WTC11 (cell line): ENCODE data around the gene CLTA. TPM values are rescaled to one million over a fixed set of nuclear protein-coding genes. Genes with fewer than 3 reads are reported as not detected.

ENCODE experiments used
- ATAC-seq: fragments of 200-7000 bp; cut with Tn5 transposase; 2 replicates; pipeline ENCODE4 v1.10.0; 2021; ENCODE audit warnings: mild to moderate bottlenecking, moderate library complexity
- CTCF ChIA-PET: fragments of 300-600 bp; sonication (Branson Sonifier 250); formaldehyde crosslinking; loops from one replicate; lab custom pipeline; 2021; ENCODE audit warnings: antibody characterized with exemption; lab: Charles Lee
- POLR2A ChIA-PET: fragments of 350-600 bp; sonication (Branson Sonifier 250); formaldehyde crosslinking; loops from one replicate; lab custom pipeline; 2021; ENCODE audit warnings: antibody characterized with exemption; lab: Charles Lee
- DNase-seq: peaks from one replicate; pipeline ENCODE4 v3.0.0; 2021; ENCODE audit warnings: low spot score
- H3K27ac Mint-ChIP-seq: 2 replicates; pipeline ENCODE4 v1.8.0; 2021; ENCODE audit warnings: mixed read lengths
- H3K27me3 Mint-ChIP-seq: 2 replicates; pipeline ENCODE4 v1.8.0; 2021; ENCODE audit warnings: low read depth, mild to moderate bottlenecking, moderate library complexity, mixed read lengths
- H3K36me3 Mint-ChIP-seq: 2 replicates; pipeline ENCODE4 v1.8.0; 2021; ENCODE audit warnings: mixed read lengths
- H3K4me1 Mint-ChIP-seq: 2 replicates; pipeline ENCODE4 v1.8.0; 2022; ENCODE audit warnings: mixed read lengths
- H3K4me3 Mint-ChIP-seq: 2 replicates; pipeline ENCODE4 v1.8.0; 2021; ENCODE audit warnings: mild to moderate bottlenecking, moderate library complexity, mixed read lengths
- H3K9me3 Mint-ChIP-seq: 2 replicates; pipeline ENCODE4 v1.8.0; 2021; ENCODE audit warnings: mixed read lengths
- CBFB ChIP-seq: sonication (generic); formaldehyde crosslinking; IDR thresholded peaks from 2 replicates; pipeline ENCODE4 v1.8.1; 2022; ENCODE audit warnings: mild to moderate bottlenecking, low read depth, missing genetic modification reagents
- ESRRA ChIP-seq: sonication (generic); formaldehyde crosslinking; IDR thresholded peaks from 2 replicates; pipeline ENCODE4 v1.8.1; 2022; ENCODE audit warnings: mild to moderate bottlenecking, missing genetic modification reagents, borderline replicate concordance
- FOXK1 ChIP-seq: sonication (generic); formaldehyde crosslinking; IDR thresholded peaks from 2 replicates; pipeline ENCODE4 v1.8.0; 2022; ENCODE audit warnings: mild to moderate bottlenecking, moderate library complexity, missing genetic modification reagents
- GABPB1 ChIP-seq: sonication (generic); formaldehyde crosslinking; IDR thresholded peaks from 2 replicates; pipeline ENCODE4 v1.8.1; 2023; ENCODE audit warnings: mild to moderate bottlenecking, missing genetic modification reagents
- KAT7 ChIP-seq: sonication (generic); formaldehyde crosslinking; IDR thresholded peaks from 2 replicates; pipeline ENCODE4 v1.8.1; 2023; ENCODE audit warnings: missing genetic modification reagents, mild to moderate bottlenecking, borderline replicate concordance
- NR2C2 ChIP-seq: sonication (generic); formaldehyde crosslinking; IDR thresholded peaks from 2 replicates; pipeline ENCODE4 v1.8.0; 2022; ENCODE audit warnings: mild to moderate bottlenecking, missing genetic modification reagents
- SOX15 ChIP-seq: fragments of 250-450 bp; sonication (Bioruptor Pico); IDR thresholded peaks from 2 replicates; pipeline ENCODE4 v1.9.0; 2021; ENCODE audit warnings: mild to moderate bottlenecking
- TCF7 ChIP-seq: sonication (generic); formaldehyde crosslinking; IDR thresholded peaks from 2 replicates; pipeline ENCODE4 v1.8.0; 2022; ENCODE audit warnings: mild to moderate bottlenecking, low read depth, missing genetic modification reagents, moderate library complexity
- TEAD1 ChIP-seq: sonication (generic); formaldehyde crosslinking; IDR thresholded peaks from 2 replicates; pipeline ENCODE4 v1.8.0; 2022; ENCODE audit warnings: mild to moderate bottlenecking, missing genetic modification reagents
- ZBTB21 ChIP-seq: sonication (generic); formaldehyde crosslinking; IDR thresholded peaks from 2 replicates; pipeline ENCODE4 v1.8.1; 2023; ENCODE audit warnings: mild to moderate bottlenecking, missing genetic modification reagents, borderline replicate concordance
- ZNF423 ChIP-seq: fragments of 250-450 bp; sonication (Bioruptor Pico); IDR thresholded peaks from 2 replicates; pipeline ENCODE4 v2.1.2; 2022; ENCODE audit warnings: mild to moderate bottlenecking, moderate library complexity
- ZNF671 ChIP-seq: fragments of 250-450 bp; sonication (Bioruptor Pico); IDR thresholded peaks from 2 replicates; pipeline ENCODE4 v1.8.0; 2021; ENCODE audit warnings: mild to moderate bottlenecking
- total RNA-seq: library from RNA; stranded (reverse); gene quantifications from 3 replicates; pipeline ENCODE4 v1.2.3, GENCODE V29; 2021
- TF ChIP-seq, protein P1 (sequence below): sonication (generic); formaldehyde crosslinking; IDR thresholded peaks from 2 replicates; pipeline ENCODE4 v1.8.0; 2023; ENCODE audit warnings: missing genetic modification reagents, mild to moderate bottlenecking, borderline replicate concordance
- TF ChIP-seq, protein P2 (sequence below): sonication (generic); formaldehyde crosslinking; IDR thresholded peaks from 2 replicates; pipeline ENCODE4 v1.8.1; 2023; ENCODE audit warnings: mild to moderate bottlenecking, moderate library complexity, missing genetic modification reagents
- TF ChIP-seq, protein P3 (sequence below): sonication (generic); formaldehyde crosslinking; conservative IDR thresholded peaks from 2 replicates; pipeline ENCODE4 v1.8.1; 2023; ENCODE audit warnings: mild to moderate bottlenecking, low read depth, missing genetic modification reagents, moderate library complexity
- TF ChIP-seq, protein P4 (sequence below): sonication (generic); formaldehyde crosslinking; IDR thresholded peaks from 2 replicates; pipeline ENCODE4 v1.8.0; 2022; ENCODE audit warnings: mild to moderate bottlenecking, missing genetic modification reagents
- TF ChIP-seq, protein P5 (sequence below): sonication (generic); formaldehyde crosslinking; IDR thresholded peaks from 2 replicates; pipeline ENCODE4 v1.8.1; 2023; ENCODE audit warnings: mild to moderate bottlenecking, missing genetic modification reagents
- TF ChIP-seq, protein P6 (sequence below): sonication (generic); formaldehyde crosslinking; IDR thresholded peaks from 2 replicates; pipeline ENCODE4 v1.8.1; 2023; ENCODE audit warnings: mild to moderate bottlenecking, missing genetic modification reagents, moderate library complexity
- TF ChIP-seq, protein P7 (sequence below): sonication (generic); formaldehyde crosslinking; IDR thresholded peaks from 2 replicates; pipeline ENCODE4 v1.8.1; 2023; ENCODE audit warnings: mild to moderate bottlenecking, missing genetic modification reagents, moderate library complexity
- TF ChIP-seq, protein P8 (sequence below): sonication (generic); formaldehyde crosslinking; IDR thresholded peaks from 2 replicates; pipeline ENCODE4 v1.8.1; 2022; ENCODE audit warnings: low read depth, missing genetic modification reagents, borderline replicate concordance

Gene CLTA
- total RNA-seq, 1 experiment from 2014 or later = 213 TPM

DNA sequence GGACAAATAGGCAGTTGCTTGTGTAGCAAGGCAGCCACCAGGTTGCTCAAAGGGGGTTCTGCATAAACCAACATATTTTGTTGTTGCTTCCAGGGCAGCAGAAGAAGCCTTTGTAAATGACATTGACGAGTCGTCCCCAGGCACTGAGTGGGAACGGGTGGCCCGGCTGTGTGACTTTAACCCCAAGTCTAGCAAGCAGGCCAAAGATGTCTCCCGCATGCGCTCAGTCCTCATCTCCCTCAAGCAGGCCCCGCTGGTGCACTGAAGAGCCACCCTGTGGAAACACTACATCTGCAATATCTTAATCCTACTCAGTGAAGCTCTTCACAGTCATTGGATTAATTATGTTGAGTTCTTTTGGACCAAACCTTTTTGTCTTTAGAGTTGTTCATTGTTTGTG, 20.8 kb downstream of the CLTA start (continued):
- TF ChIP-seq, protein P1, sequence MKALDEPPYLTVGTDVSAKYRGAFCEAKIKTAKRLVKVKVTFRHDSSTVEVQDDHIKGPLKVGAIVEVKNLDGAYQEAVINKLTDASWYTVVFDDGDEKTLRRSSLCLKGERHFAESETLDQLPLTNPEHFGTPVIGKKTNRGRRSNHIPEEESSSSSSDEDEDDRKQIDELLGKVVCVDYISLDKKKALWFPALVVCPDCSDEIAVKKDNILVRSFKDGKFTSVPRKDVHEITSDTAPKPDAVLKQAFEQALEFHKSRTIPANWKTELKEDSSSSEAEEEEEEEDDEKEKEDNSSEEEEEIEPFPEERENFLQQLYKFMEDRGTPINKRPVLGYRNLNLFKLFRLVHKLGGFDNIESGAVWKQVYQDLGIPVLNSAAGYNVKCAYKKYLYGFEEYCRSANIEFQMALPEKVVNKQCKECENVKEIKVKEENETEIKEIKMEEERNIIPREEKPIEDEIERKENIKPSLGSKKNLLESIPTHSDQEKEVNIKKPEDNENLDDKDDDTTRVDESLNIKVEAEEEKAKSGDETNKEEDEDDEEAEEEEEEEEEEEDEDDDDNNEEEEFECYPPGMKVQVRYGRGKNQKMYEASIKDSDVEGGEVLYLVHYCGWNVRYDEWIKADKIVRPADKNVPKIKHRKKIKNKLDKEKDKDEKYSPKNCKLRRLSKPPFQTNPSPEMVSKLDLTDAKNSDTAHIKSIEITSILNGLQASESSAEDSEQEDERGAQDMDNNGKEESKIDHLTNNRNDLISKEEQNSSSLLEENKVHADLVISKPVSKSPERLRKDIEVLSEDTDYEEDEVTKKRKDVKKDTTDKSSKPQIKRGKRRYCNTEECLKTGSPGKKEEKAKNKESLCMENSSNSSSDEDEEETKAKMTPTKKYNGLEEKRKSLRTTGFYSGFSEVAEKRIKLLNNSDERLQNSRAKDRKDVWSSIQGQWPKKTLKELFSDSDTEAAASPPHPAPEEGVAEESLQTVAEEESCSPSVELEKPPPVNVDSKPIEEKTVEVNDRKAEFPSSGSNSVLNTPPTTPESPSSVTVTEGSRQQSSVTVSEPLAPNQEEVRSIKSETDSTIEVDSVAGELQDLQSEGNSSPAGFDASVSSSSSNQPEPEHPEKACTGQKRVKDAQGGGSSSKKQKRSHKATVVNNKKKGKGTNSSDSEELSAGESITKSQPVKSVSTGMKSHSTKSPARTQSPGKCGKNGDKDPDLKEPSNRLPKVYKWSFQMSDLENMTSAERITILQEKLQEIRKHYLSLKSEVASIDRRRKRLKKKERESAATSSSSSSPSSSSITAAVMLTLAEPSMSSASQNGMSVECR = no peak
- TF ChIP-seq NR2C2 (CRISPR knock-in tag) (no peak), ZNF671 (no peak), TEAD1 (CRISPR knock-in tag) (no peak)
- TF ChIP-seq, protein P2, sequence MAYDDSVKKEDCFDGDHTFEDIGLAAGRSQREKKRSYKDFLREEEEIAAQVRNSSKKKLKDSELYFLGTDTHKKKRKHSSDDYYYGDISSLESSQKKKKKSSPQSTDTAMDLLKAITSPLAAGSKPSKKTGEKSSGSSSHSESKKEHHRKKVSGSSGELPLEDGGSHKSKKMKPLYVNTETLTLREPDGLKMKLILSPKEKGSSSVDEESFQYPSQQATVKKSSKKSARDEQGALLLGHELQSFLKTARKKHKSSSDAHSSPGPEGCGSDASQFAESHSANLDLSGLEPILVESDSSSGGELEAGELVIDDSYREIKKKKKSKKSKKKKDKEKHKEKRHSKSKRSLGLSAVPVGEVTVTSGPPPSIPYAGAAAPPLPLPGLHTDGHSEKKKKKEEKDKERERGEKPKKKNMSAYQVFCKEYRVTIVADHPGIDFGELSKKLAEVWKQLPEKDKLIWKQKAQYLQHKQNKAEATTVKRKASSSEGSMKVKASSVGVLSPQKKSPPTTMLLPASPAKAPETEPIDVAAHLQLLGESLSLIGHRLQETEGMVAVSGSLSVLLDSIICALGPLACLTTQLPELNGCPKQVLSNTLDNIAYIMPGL (CRISPR knock-in tag) = no peak
- TF ChIP-seq, all 79 proteins: peak for 0

DNA sequence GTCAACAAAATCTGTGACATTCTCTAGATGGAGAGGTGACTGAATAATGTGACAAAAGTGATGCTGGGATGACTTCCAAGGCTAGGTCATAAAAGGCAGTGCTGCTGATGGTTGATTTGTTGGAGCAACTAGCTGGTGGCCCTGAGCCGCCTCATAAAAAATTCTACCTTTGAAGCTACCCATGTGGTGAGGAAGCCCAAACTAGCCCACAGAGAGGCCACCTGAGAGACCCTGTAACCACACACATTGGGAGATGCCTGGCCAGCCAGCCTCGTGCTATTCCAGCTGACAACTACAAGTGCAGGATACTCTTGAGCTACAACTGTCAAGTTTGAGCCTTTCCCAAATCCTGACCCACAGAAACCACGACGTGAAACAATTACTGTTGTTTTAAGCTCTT, 22.7 kb downstream of the CLTA start:
- H3K4me3 Mint-ChIP-seq = no peak overlapping the region
- ChIA-PET POLR2A (no interaction called here), CTCF (interaction anchor here (1.4 kb wide), 1 partner anchor 116 kb away, joined by 4 read pairs; no protein-coding TSS in a partner anchor)
- H3K36me3 Mint-ChIP-seq = peaks cover 54% of the 10 kb centered on the region
- DNase-seq = no peak
- H3K4me1 Mint-ChIP-seq = no peaks in the 10 kb centered on the region
- no peaks in the 10 kb centered on the region for H3K9me3 Mint-ChIP-seq
- no peak for ATAC-seq
- no peaks in the 10 kb centered on the region for H3K27me3 Mint-ChIP-seq
- no peak overlapping the region for H3K27ac Mint-ChIP-seq
- TF ChIP-seq FOXK1 = no peak
- TF ChIP-seq, protein P3, sequence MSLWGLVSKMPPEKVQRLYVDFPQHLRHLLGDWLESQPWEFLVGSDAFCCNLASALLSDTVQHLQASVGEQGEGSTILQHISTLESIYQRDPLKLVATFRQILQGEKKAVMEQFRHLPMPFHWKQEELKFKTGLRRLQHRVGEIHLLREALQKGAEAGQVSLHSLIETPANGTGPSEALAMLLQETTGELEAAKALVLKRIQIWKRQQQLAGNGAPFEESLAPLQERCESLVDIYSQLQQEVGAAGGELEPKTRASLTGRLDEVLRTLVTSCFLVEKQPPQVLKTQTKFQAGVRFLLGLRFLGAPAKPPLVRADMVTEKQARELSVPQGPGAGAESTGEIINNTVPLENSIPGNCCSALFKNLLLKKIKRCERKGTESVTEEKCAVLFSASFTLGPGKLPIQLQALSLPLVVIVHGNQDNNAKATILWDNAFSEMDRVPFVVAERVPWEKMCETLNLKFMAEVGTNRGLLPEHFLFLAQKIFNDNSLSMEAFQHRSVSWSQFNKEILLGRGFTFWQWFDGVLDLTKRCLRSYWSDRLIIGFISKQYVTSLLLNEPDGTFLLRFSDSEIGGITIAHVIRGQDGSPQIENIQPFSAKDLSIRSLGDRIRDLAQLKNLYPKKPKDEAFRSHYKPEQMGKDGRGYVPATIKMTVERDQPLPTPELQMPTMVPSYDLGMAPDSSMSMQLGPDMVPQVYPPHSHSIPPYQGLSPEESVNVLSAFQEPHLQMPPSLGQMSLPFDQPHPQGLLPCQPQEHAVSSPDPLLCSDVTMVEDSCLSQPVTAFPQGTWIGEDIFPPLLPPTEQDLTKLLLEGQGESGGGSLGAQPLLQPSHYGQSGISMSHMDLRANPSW (CRISPR knock-in tag) = no peak
- TF ChIP-seq GABPB1 = no peak
- no peak for TF ChIP-seq ZBTB21 (CRISPR knock-in tag)
- no peak for TF ChIP-seq SOX15
- no peak for TF ChIP-seq CBFB
- TF ChIP-seq ZNF423 (CRISPR knock-in tag) = no peak
- TF ChIP-seq, protein P4, sequence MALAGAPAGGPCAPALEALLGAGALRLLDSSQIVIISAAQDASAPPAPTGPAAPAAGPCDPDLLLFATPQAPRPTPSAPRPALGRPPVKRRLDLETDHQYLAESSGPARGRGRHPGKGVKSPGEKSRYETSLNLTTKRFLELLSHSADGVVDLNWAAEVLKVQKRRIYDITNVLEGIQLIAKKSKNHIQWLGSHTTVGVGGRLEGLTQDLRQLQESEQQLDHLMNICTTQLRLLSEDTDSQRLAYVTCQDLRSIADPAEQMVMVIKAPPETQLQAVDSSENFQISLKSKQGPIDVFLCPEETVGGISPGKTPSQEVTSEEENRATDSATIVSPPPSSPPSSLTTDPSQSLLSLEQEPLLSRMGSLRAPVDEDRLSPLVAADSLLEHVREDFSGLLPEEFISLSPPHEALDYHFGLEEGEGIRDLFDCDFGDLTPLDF = no peak
- TF ChIP-seq KAT7 (CRISPR knock-in tag) = no peak
- no peak for TF ChIP-seq TCF7
- TF ChIP-seq, protein P5, sequence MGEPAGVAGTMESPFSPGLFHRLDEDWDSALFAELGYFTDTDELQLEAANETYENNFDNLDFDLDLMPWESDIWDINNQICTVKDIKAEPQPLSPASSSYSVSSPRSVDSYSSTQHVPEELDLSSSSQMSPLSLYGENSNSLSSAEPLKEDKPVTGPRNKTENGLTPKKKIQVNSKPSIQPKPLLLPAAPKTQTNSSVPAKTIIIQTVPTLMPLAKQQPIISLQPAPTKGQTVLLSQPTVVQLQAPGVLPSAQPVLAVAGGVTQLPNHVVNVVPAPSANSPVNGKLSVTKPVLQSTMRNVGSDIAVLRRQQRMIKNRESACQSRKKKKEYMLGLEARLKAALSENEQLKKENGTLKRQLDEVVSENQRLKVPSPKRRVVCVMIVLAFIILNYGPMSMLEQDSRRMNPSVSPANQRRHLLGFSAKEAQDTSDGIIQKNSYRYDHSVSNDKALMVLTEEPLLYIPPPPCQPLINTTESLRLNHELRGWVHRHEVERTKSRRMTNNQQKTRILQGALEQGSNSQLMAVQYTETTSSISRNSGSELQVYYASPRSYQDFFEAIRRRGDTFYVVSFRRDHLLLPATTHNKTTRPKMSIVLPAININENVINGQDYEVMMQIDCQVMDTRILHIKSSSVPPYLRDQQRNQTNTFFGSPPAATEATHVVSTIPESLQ (CRISPR knock-in tag) = no peak
- TF ChIP-seq, protein P6, sequence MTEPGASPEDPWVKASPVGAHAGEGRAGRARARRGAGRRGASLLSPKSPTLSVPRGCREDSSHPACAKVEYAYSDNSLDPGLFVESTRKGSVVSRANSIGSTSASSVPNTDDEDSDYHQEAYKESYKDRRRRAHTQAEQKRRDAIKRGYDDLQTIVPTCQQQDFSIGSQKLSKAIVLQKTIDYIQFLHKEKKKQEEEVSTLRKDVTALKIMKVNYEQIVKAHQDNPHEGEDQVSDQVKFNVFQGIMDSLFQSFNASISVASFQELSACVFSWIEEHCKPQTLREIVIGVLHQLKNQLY (CRISPR knock-in tag) = no peak
- TF ChIP-seq, protein P7, sequence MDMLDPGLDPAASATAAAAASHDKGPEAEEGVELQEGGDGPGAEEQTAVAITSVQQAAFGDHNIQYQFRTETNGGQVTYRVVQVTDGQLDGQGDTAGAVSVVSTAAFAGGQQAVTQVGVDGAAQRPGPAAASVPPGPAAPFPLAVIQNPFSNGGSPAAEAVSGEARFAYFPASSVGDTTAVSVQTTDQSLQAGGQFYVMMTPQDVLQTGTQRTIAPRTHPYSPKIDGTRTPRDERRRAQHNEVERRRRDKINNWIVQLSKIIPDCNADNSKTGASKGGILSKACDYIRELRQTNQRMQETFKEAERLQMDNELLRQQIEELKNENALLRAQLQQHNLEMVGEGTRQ = no peak
- TF ChIP-seq ESRRA (CRISPR knock-in tag) = no peak
- TF ChIP-seq, protein P8, sequence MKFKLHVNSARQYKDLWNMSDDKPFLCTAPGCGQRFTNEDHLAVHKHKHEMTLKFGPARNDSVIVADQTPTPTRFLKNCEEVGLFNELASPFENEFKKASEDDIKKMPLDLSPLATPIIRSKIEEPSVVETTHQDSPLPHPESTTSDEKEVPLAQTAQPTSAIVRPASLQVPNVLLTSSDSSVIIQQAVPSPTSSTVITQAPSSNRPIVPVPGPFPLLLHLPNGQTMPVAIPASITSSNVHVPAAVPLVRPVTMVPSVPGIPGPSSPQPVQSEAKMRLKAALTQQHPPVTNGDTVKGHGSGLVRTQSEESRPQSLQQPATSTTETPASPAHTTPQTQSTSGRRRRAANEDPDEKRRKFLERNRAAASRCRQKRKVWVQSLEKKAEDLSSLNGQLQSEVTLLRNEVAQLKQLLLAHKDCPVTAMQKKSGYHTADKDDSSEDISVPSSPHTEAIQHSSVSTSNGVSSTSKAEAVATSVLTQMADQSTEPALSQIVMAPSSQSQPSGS = no peak
